ENCODE measurements around the gene NRSN1.

Gene NRSN1

GRCh38 chr6:24145690-24146131, 19.7 kb downstream of the NRSN1 start:
- no peak for DNase-seq

DNA sequence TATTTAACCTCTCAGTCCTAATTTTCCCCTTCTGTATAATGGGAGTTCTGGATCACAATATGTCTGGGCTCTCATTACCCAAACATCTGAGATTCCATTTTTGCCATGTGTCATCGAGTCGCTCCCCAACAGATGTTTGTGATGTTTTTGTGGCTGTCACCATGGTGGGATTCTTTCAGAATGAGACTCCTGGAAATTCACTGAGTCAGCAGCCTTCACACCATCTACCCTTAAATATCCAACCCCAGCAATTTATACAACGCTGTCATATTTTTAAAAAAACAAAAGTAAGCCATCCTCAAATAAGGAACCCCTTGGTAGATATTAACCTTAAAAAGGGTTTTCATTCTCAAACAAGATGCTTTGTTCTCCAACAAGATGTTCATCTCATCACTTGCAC, 20.9 kb downstream of the NRSN1 start:
- no peak for DNase-seq

DNA sequence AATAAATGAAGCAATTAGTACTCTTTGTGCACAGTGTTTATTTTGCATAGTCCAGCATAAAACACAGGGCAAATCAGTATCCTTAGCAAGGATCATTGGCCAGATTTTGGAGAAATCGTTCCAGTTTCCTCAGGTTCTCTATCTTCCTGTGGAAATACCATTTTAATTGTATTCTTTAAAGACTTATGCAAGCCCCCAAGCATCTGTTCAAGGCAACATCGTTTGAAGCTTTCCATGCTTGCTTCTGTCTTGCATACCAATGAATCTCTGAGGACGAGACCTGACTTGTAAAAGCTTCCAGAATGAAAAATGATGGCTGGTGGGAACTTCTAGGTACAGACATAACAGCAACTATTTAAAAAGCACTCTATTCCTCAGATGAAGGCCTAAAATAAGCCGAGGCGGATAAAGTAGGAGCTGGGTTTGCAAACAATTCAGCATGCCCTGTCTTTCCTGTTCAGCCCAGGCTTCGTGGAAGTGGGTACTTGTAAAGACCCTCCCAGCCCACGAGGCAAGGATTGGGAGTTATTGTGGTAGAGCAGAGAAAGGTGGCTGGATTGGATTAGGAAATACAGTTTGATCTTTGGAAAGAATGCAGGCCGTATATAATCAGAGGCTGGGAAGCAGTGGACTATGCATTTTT, 21.6 kb downstream of the NRSN1 start:
- no peak for DNase-seq

GRCh38 chr6:24148154-24148570, 22.1 kb downstream of the NRSN1 start:
- no peak for DNase-seq

DNA sequence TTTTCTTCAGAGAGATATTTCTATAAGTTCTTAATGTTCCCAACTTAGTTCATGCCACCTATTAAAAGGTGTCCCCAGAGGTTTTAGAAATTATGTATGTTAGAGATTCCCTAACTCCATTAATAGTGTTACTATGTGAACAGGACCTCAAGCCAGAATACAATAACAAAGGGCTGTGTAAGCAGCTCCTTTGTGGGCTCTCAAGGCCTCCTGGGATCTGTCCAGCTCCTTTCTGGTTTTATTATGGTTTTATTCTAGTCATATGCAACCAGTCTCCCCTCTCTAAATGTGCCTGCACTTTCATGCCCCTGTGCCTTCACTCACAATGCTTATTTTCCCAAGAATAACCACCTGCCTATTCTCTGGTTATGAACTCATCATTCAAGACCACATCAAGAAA, 22.7 kb downstream of the NRSN1 start:
- no peak for DNase-seq

GRCh38 chr6:24149296-24149695, 23.3 kb downstream of the NRSN1 start:
- DNase-seq: no peak

DNA sequence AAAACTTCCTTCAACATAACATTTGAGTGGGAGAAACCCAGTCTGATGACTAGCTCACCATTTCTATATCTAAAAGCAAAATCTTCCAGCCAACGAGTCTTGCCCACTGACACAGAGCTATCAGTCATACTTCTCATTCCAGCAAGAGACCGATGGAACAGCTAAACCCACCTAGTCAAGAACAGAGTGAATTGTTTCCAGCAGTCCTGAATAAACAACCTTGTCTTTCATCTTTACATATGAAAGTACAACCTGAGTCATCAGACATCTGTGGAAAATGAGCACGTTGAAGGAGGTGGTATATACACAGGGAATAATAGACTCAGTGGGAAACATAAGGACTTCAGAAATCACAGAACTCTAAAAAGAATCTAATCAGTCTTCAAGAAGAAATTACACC, 23.8 kb downstream of the NRSN1 start:
- no peak for DNase-seq

DNA sequence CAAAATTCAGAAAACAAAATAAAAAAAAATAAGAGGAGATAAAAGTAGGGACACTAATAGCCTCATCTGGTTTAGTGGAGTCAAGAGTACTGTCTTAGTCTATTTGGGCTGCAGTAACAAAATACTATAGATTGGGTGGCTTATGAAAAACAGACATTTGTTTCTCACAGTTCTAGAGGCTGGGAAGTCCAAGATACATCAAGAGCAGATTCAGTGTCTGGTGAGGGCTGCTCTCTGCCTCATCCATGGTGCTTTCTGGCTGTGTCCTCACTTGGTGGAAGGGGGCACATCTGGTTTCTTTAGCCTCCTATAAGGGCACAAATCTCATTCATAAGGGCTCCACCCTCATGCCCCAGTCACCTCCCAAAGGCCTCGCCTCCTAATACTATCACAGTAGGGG, 26.0 kb downstream of the NRSN1 start:
- DNase-seq: no peak

- no peak for DNase-seq
These were observed 28.1 kb downstream of the NRSN1 start for GRCh38 chr6:24154121-24154520.

- no peak for DNase-seq
These were observed 31.9 kb downstream of the NRSN1 start for GRCh38 chr6:24157886-24158285.

DNA sequence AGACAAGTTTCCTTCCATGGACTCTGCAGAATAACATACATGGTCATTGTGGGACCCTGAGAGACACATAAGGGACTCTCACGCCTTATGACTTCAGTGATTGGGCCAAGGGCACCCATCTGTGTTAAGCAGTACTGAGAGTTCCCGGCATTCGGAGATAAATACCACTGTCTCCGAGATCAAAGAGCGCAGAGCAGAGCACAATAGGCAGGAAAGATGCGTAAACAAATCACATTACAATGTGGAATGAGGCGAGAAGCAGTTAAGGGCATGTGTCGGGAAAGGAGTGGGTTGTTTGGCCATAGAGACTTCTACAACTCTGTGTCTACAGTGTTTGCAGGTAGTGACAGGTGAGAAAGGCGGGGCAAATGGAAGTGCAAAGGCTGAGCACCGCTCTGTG, 57.6 kb downstream of the NRSN1 start:
- DNase-seq: no peak

DNA sequence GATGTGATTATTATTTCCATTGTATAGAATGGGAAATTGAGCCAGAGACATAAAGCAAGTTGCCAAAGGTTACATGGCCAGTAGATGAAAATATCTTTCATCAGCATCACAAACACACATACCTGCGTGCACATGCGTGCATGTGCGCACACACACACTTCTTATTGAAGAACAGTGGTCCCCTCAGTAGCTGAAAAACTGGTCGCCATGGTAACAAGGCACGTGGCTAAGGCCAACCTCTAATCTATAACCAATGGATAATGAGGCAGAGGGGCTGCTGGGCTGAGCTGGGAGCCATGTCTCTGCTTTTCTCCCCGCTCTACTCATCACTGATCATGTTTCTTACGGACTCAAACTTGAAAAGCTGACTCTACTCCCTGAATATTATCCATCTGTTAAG, 60.3 kb downstream of the NRSN1 start:
- no peak for DNase-seq

GRCh38 chr6:24187965-24188577, 62.1 kb downstream of the NRSN1 start:
- no peak for DNase-seq

GRCh38 chr6:24188578-24189080, 62.6 kb downstream of the NRSN1 start:
- DNase-seq: no peak

DNA sequence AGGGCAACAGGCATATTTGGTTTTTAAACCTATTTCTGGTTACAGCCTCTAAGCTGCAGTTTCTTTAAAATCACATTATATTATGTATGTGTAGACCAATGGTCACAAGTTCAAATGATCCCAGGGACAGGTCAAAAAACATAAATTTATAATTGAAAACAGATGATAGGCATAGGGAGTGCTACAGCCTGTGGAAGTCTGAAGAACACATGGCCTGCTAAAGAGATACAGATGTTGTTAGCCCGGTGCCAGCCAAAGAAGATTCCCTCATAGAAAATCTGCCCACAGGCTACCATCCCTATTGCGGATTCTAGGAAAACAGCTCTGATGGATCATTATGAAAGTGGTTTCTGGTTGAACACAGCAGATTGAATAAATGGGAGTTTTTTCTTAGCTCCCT, 65.3 kb downstream of the NRSN1 start:
- DNase-seq: no peak

DNA sequence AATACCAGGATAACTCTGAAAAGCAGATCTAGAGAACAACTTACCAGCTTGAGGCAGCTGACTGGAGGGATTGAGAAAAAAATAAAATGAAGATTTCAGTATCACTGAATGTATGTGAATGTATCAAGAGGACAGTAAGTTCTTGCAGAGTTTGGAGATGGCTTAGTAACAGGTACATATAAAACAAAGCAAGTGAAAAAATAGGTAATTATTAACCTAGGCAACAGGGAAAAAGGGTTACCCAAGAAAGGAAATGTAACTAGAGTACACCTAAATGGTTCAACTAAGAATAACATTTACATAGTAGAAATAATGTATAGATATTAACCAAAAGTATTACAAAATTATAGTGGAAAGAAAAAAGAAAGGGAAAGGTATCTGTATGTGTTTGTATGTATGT, 67.3 kb downstream of the NRSN1 start:
- DNase-seq: no peak

DNA sequence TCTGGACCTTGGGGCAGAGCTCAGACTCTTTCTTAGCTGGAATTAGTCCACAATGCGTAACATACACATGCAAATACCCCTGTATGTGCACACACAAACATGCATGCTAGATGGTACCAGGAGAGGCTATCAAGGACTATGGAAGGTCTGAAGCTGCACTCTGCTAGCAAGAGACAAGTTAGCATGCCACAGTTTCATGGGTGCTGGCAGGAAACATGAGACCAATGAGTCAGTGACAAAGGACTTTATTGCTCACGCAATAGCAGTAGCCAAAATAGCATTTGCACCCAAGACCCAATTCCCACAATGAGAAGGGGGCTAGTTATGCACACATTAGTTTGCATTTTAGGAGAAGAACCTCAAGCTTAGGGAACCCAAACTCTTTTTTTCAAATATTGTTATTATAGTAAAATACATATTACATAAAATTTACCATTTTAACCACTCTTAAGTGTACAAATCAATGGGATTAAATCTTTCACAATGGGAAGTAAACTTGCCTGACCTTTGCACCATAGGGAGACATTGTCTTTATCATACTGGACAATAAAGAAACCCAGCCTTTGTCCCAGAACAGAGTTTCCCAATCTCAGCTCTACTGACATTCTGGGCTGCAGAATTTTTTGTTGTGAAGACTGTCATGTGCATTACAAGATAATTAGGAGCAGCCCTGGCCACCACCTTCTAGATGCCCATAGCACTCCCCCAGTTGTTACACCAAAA, 69.1 kb downstream of the NRSN1 start:
- DNase-seq: no peak

GRCh38 chr6:24195836-24196597, 70.0 kb downstream of the NRSN1 start:
- DNase-seq: no peak

All from hematopoietic multipotent progenitor cell treated with erythropoietin and hydrocortisone succinate and interleukin-3 and kit ligand, for 8 days (in vitro differentiated cells).